Subcutaneous abdominal adipose tissue (tissue), 5 donors: ENCODE measurements around the gene ARGLU1.

Experiments used
- H3K27ac ChIP-seq: one replicate; pipeline ENCODE4 v1.7.0; 2013; ENCODE audit warnings: low read depth, mild to moderate bottlenecking, inconsistent platforms, low read length, moderate library complexity
- H3K27me3 ChIP-seq, 5 donors: one replicate each; pipeline ENCODE4 v1.7.0; 2013; ENCODE audit warnings: low read length in 5 of 5, inconsistent platforms in 1 of 5; ENCODE audit not compliant: control insufficient read depth in 5 of 5, insufficient read depth in 4 of 5
- H3K36me3 ChIP-seq, 5 donors: one replicate each; pipeline ENCODE4 v1.7.0; 2013; ENCODE audit warnings: low read length in 5 of 5; ENCODE audit not compliant: control insufficient read depth in 5 of 5, insufficient read depth in 5 of 5
- H3K4me1 ChIP-seq, 5 donors: one replicate each; pipeline ENCODE4 v1.7.0; 2013; ENCODE audit warnings: low read length in 5 of 5, mild to moderate bottlenecking in 3 of 5, moderate library complexity in 1 of 5; ENCODE audit not compliant: control insufficient read depth in 5 of 5, insufficient read depth in 5 of 5
- H3K4me3 ChIP-seq, 5 donors: one replicate each; pipeline ENCODE4 v1.7.0; 2013; ENCODE audit warnings: low read length in 5 of 5, low read depth in 1 of 5
- H3K9ac ChIP-seq, 5 donors: one replicate each; pipeline ENCODE4 v1.7.0; 2013; ENCODE audit warnings: low read length in 5 of 5, mild to moderate bottlenecking in 4 of 5, moderate library complexity in 3 of 5
- H3K9me3 ChIP-seq, 5 donors: one replicate each; pipeline ENCODE4 v1.7.0; 2013; ENCODE audit warnings: low read length in 5 of 5; ENCODE audit not compliant: control insufficient read depth in 5 of 5
- donor health status: healthy.
- donor health status: healthy.
- donor health status: healthy.
- donor health status: healthy.
- donor health status: healthy.

Gene ARGLU1

DNA sequence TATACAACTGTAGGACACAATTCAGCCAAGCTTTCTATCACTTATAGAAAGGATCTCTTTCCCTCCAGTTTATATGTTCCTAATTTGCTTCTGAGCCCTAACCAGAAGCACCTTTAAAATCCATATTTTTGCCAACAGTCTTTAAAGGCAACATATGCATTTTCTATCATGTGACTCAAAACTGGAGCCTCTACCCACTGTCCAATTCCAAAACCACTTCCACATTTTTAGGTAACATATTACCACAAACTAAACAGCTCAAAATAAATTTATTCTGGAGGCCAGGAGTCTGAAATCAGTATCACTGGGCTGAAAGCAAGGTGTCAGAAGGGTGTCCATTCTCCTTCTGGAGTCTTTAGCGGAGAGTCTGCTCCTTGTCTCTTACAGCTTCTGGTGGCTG, 16.6 kb downstream of the ARGLU1 start:
- Histone ChIP-seq H3K27me3 (no peaks in the 10 kb centered on the region), H3K27ac (no peak overlapping the region), H3K4me1 (peaks cover 0 to 15% (median 4%) of the 10 kb centered on the region in 5 donors), H3K36me3 (peaks cover 20 to 37% (median 29%) of the 10 kb centered on the region in 5 donors), H3K9me3 (no peaks in the 10 kb centered on the region), H3K4me3 (no peak overlapping the region), H3K9ac (no peak overlapping the region)

DNA sequence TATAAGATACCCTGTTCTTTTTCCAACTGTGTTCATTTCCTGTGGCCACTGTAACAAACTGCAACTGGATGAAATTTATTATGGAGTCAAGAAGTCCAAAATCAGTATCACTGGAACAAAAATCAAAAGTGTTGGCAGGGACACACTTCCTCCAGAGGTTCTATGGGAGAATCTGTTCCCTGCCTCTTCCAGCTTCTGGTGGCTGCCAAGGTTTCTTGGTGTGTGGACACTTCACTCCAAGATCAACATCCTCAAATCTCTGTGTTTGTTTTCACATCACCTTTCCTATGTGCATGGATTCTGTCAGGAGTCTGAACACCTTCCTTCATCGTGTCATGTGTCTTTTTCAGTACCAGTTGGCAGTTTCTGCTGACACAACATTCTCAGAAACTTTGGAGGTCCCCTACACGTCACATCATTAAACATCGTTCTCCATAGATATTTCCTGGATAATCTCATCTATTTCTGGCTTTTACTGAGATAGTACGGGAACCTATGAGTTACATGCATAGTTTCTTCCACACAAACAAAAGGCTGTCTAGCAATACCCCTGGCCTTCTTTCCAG, 17.3 kb downstream of the ARGLU1 start:
- H3K9ac ChIP-seq = no peak overlapping the region
- peaks cover 0 to 15% (median 4%) of the 10 kb centered on the region in 5 donors for H3K4me1 ChIP-seq
- H3K27me3 ChIP-seq = no peaks in the 10 kb centered on the region
- H3K9me3 ChIP-seq = no peaks in the 10 kb centered on the region
- H3K27ac ChIP-seq = no peak overlapping the region
- peaks cover 13 to 30% (median 23%) of the 10 kb centered on the region in 5 donors for H3K36me3 ChIP-seq
- no peak overlapping the region for H3K4me3 ChIP-seq

DNA sequence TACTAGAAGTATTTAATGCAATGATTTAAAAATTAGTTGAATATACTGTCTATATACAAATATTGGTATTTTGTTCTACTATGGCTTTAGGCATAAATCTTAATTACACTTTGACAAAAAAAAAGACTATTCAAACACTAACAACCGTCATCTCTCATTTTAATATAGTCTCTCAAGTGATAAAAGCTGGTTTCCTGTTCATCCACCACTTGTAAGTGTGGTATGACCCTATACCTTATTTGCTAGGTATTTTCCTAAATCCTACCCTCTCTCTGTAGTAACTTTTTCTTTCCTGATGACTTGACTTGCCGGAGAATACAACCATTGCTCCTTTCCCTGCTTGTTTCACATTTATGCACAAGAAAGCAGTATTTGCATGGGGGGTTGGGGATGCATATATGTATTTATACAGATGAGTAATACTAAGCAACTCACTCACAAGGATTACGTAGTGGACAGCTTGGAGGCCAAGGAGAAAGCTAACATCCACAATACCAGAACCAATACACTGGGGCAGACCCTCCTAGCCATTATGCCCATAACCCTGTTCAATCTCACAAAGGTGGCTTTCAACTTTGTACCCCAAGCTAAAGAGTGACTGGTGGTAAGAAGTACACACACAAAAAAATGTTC, 19.8 kb downstream of the ARGLU1 start:
- H3K9me3 ChIP-seq = no peaks in the 10 kb centered on the region
- peaks cover 13 to 19% (median 17%) of the 10 kb centered on the region in 5 donors for H3K36me3 ChIP-seq
- H3K9ac ChIP-seq = no peak overlapping the region
- H3K4me3 ChIP-seq = no peak overlapping the region
- H3K27me3 ChIP-seq = no peaks in the 10 kb centered on the region
- no peak overlapping the region for H3K27ac ChIP-seq
- H3K4me1 ChIP-seq = peaks cover 0 to 15% (median 7%) of the 10 kb centered on the region in 5 donors

DNA sequence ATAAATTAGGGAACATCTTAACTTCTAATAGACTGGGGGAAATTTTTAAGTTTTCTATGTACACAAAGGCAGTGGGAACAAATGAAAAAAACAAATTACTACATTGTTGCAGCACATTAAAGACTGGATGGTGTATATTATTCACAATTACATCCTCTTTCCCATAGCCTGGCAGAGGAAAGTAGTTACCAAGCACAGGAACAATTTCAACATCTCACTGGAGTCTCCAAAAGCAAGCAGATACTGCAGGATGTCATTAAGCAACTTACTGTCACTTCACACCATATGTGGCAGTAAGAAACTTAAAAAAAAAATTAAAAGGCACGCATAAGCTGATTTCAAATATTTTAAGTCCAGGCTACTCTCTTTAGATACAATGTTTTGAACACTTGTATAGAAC, 26.1 kb downstream of the ARGLU1 start:
- Histone ChIP-seq H3K27me3 (no peaks in the 10 kb centered on the region), H3K4me3 (no peak overlapping the region), H3K9me3 (no peaks in the 10 kb centered on the region), H3K36me3 (peaks cover 15 to 25% (median 20%) of the 10 kb centered on the region in 5 donors), H3K9ac (no peak overlapping the region), H3K27ac (no peak overlapping the region), H3K4me1 (peaks cover 0 to 3% (median 0%) of the 10 kb centered on the region in 5 donors)

DNA sequence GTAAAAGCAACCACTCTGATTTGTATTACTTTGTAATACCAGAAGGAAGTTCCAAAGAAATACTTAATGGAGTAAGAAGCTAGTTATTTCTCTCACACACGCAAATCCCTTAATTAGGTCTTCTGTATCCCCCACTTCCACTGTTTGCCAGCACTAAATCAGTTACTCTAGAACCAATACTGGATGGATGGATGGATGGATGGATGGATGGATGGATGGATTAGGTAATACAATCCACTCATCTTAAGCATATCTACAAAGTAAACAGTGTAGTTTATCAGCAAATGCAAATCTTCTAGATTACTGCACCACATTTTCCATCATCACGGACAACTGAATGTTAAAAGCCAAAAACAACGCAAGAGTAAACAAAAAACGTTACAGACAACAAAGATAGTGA, 27.3 kb downstream of the ARGLU1 start:
- H3K4me3 ChIP-seq = no peak overlapping the region
- no peak overlapping the region for H3K9ac ChIP-seq
- no peaks in the 10 kb centered on the region for H3K9me3 ChIP-seq
- H3K36me3 ChIP-seq = peaks cover 14 to 22% (median 20%) of the 10 kb centered on the region in 5 donors
- H3K4me1 ChIP-seq = peaks cover 0 to 14% (median 8%) of the 10 kb centered on the region in 5 donors
- H3K27ac ChIP-seq = no peak overlapping the region
- H3K27me3 ChIP-seq = no peaks in the 10 kb centered on the region

DNA sequence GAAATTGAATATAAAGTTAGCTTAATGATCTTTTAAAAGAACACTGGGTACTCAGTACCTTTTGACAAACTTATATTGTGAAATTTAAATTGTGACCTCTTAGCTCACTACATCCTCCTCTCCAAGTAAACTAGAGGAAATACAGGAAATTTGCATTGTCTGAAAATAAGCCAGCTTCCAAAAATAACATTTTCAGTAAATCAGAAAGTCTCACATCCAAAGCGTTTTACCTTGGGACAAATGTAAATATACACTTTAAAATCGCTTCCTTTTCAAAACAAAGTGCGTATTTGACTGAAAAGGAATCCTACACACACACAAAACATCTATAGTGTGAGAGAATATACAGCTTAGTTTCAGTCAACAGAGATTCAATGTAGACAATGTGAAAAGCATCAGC, 30.4 kb downstream of the ARGLU1 start:
- Histone ChIP-seq H3K27ac (no peak overlapping the region), H3K4me1 (peaks cover 0 to 32% (median 28%) of the 10 kb centered on the region in 5 donors), H3K9ac (no peak overlapping the region), H3K9me3 (no peaks in the 10 kb centered on the region), H3K4me3 (no peak overlapping the region), H3K36me3 (peaks cover 4 to 12% (median 9%) of the 10 kb centered on the region in 5 donors), H3K27me3 (no peaks in the 10 kb centered on the region)

DNA sequence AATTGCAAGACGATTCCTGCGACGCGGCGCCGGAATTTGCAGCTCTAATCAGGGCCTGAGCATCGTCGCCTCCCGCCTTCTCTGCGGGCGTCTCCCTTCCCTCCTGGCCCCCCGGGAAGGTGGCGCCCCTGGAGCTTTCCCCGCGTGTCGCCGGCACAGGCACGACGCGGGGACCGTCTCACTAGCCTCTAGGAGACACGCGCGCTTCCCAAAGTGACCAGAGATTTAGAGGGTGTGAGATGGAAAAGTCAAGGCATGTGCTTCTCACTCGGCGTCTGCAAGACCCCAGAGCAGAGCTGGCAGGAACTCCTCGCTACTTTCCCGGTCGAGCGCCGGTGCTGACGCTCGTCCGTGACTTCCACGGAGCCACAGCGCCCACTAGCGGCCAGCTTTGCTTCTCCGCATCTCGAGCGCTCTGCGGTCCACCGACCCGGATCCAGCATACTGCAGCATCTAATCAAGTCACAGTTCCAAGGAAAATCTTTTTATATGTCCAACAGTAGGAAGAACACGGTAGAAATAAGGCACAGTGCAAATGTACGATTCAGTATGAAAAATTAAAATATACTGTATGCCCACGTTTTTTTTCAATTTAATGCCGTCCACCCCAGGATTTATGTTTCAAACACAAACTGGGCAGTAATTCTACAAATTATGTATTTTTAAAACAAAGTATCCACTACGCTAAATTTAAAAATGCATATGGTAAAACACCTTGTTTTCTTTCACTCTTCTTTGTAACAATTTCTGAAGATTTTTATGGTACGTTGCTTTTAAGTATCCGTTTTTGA, 31.5 kb downstream of the ARGLU1 start:
- Histone ChIP-seq H3K27ac (no peak overlapping the region), H3K9me3 (no peaks in the 10 kb centered on the region), H3K27me3 (no peaks in the 10 kb centered on the region)

DNA sequence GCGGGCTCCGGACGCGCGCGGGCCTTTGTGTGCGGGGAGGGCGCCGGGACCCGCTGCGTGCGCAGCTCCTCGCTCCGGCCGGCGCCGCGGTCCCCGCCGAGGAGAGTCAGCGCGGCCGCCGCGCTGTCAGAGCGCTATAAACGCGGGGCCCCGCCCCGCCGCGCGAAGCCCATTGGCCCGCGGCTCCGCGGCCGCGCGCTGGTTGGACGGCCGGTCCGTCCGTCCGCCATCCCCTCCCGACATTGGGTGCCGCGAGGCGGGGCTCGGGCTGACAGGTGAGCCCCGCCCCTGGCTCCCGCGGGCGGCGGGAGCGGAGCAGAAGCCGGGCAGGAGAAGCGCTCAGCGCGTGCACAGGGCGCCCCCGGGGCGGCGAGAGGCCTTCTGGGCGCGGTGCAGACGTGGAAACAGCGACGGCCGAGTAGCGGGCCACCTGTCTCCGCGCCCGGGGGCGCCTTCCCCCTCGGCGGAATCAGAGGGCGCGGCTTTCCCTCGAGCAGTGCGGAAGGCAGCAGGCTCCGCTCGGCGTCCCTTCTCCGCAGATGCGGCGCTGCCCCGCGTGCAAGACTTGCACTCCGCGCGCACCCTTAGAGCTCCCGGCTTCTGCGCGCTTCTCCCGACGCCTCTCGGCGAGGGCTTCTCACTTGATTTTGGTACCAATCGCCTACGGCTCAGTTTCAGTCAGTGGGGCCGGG, 32.2 kb downstream of the ARGLU1 start, which contains the start of gene EFNB2:
TSS of gene EFNB2 (minus strand) at position 111 of the 692 bp plus-strand sequence. CDS start 698 bp downstream, outside the sequence.
- peak within 1 kb of the TSS; percentile 69 to 85 (median 82) for H3K4me3 ChIP-seq
- H3K9ac ChIP-seq = peak within 1 kb of the TSS in 4 of 5 donors; percentile 20 to 81 (median 65)
- H3K4me1 ChIP-seq = peaks cover 0 to 39% (median 31%) of the 10 kb centered on the region in 5 donors
- no peaks in the 10 kb centered on the region for H3K27me3 ChIP-seq
- no peaks in the 10 kb centered on the region for H3K9me3 ChIP-seq
- H3K36me3 ChIP-seq = peaks cover 2 to 4% (median 3%) of the 10 kb centered on the region in 5 donors
- peak within 1 kb of the TSS; percentile 72 for H3K27ac ChIP-seq

More for the DNA sequence above, 31.5 kb downstream of the ARGLU1 start:
- Histone ChIP-seq H3K9ac (peak overlapping the region in 4 of 5 donors; percentile 20 to 66 (median 61)), H3K36me3 (peaks cover 4 to 8% (median 7%) of the 10 kb centered on the region in 5 donors), H3K4me1 (peaks cover 0 to 34% (median 31%) of the 10 kb centered on the region in 5 donors), H3K4me3 (peak overlapping the region; percentile 69 to 84 (median 81))

DNA sequence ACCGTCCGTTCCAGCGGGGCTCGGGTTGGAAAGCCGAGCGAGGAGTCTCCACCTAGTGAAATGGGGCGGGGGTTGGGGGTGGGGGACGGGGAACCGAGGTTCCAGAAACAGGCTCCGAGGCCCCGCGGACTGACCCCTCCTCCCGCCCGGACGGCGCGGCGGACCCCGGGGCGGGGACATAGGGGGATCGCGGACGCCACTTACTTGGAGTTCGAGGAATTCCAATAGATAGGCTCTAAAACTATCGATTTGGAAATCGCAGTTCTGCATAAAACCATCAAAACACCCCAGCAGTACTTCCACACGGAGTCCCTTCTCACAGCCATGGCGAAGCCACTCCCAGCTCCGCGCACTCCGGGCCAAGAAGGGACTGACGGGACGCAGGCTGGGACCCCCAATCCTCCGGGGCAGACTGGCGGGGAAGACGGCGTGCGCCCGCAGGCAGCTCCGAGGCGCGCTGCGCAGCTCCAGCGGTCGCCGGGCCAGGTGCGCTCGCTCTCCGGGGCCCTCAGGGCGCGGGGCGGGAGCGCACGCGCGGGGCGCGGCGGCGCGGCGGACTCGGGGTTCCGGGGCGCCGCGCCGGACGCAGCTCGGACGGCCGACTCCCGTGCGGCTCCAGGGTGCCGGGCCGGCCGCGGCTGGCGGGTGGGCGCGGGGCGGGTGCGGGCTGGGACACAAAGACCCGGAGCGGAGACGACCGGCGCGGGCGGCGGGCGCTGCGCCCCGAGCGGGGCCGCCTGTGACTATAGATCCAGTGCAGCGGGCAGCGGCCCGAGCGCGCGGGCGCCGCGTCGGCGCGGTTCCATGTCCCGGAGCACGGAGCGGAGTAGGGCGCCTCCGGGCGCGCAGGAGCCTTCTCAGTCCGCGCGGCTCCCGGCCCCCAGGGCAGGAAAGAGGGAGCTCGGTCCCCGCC, 33.0 kb downstream of the ARGLU1 start:
- Histone ChIP-seq H3K9ac (peak overlapping the region in 3 of 5 donors; percentile 64 to 81 (median 71)), H3K36me3 (no peaks in the 10 kb centered on the region), H3K4me1 (peaks cover 0 to 39% (median 31%) of the 10 kb centered on the region in 5 donors), H3K9me3 (no peaks in the 10 kb centered on the region), H3K27me3 (no peaks in the 10 kb centered on the region), H3K4me3 (peak overlapping the region; percentile 66 to 85 (median 82)), H3K27ac (peak overlapping the region; percentile 72)
